IPS-11a (cell line): ENCODE results near the gene KIF26A.

Experiments
- H3K4me3 ChIP-seq: one replicate; pipeline ENCODE4 v1.5.1; 2013; ENCODE audit warnings: low read depth, low read length, control low read depth

The KIF26A gene

DNA sequence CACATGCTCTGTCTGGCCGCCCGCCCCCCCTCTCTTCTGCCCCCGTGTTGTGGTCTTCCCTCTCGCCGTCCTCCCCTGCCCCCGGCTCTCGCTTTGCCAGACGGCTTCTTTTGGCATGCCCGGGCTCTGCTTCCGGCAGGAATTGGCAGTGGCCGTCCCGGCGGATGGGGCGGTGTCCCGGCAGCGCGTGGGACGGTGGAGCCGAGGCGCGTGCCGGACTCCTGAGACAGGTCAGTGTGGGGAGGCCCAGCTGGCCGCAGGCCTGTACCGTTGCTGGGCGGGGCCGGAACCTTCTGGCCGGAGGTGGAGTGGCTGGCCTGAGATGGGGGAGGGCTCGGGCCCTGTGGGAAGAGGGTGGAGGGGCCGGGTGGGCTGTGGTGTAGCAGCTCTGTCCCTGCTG lies 17.1 kb downstream of the KIF26A start:
- H3K4me3 ChIP-seq = no peak overlapping the region

DNA sequence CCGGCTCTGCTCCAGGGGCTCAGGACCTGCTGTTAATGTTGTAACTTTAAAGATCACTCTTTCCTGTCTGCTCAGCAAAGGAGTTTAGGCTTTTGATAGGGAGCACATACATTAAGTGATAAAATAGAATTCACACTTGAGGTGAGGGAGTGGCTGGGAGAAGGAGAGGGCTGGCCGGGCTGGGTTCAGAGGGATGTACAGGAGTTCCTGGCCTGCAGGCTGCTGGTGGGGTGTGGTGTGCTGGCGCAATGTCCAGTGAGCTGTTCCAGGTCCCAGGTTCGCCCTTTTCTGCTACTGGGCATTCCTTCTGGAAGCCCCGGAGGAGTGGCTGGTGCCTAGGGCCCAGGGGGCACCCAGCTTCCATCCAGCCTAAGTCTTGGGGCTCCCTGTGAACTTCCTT lies 17.8 kb downstream of the KIF26A start:
- no peak overlapping the region for H3K4me3 ChIP-seq

DNA sequence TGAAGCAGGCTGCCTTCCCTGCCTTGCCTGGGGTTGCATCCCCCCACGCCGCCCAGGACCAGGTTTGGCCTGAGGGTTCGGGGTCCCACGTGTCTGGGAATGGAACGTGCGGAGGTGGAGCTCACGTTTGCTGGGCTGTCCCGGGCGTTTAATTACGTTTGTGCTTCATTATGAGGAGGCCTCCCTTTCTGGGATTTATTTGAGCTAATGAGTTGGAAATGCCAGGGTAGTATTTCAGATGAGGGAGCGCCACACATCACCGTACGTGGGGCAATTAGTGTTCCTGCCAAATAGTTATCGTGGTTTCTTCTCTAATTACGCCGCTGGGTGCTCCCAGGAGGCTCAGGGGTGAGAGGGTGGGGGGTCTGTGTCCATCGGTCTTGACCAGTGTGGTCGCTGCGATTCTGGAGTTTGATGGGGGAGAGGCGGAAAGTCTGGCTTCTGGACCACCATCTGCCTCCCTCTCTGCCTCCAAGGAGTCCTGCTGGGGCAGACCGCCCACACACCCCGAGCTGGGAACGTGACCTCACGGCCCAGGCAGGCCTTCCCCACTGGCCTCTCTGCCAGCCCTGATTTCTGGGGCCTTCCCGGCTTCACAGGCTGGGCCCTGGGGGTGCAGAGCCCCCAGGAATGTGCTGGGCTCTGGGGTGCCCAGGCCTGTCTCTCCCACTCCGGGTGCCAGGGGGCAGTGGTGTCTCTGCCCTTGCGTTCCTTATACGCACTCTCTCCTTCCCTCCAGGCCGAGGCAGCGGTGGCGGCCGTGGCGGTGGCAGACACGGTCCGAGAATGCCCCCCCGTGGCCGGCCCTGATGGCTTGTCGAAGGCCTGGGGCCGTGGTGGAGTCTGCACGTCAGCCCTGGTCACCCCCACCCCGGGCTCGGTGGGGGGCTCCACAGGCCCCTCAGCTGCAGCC lies 18.9 kb downstream of the KIF26A start:
- H3K4me3 ChIP-seq = no peak overlapping the region

DNA sequence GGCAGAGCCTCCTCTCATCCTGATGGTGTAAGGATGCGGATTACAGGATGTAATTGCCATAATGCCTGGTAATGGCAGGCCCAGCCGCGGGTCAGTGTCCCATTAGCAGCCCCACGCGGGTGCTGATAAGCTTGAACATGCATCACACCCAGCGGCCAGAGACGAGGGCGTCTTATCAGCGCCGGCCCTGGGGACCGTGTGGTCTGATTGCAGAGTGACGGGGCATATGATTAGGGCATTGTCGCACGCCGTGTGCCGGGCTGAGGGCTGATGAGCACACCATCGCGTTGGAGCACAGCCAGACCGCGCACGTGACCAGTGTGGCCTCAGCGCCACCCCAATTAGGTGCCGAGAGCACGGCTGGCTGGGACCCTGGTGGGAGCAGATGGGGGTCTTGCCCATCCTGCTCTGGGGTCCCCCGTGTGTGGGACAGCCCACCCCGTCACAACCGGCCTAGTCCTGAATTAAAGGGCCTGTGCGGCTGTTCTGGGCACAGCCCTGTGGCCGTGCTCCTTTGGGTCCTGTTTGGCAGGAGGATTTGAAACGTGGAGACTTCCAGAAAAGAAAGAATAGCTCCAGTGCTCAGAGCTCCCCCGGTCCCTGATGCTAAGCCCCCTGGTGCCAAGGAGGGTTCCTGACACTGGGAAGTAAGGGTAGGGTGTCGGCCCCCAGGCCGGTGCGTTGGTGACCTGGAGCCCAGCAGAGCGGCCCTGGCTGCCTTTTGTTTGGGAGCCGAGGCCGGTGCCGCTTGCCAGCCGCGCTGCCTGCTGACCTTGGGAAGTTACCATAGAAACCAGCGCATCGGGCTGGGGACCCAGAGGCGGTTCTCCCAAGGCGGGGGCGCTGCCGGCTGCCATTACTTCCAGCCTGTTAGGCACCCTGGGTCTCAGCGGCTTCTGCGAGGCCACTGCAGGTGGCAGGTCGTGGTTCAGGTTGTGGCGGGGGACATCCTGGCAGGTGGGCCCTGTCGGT lies 20.7 kb downstream of the KIF26A start:
- no peak overlapping the region for H3K4me3 ChIP-seq

DNA sequence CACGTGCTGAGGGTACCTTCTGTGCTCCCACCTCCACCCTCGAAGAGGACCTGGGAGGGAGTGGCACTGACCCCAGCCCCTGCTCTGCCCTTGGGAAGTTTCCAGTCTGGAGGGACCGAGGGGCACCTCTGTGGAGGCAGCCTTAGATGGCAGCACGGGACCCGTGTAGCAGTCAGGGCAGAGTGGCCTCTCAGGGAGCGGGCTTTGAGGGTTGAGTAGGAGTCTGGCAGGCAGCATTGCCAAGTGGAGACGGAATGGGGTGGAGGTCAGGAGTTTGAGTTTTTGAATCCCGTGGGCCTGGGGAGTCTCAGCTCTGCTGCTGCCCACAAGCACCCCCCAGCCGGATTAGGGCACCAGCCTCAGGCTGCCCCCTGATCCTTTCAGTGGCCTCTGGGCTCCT lies 21.6 kb downstream of the KIF26A start:
- no peak overlapping the region for H3K4me3 ChIP-seq

DNA sequence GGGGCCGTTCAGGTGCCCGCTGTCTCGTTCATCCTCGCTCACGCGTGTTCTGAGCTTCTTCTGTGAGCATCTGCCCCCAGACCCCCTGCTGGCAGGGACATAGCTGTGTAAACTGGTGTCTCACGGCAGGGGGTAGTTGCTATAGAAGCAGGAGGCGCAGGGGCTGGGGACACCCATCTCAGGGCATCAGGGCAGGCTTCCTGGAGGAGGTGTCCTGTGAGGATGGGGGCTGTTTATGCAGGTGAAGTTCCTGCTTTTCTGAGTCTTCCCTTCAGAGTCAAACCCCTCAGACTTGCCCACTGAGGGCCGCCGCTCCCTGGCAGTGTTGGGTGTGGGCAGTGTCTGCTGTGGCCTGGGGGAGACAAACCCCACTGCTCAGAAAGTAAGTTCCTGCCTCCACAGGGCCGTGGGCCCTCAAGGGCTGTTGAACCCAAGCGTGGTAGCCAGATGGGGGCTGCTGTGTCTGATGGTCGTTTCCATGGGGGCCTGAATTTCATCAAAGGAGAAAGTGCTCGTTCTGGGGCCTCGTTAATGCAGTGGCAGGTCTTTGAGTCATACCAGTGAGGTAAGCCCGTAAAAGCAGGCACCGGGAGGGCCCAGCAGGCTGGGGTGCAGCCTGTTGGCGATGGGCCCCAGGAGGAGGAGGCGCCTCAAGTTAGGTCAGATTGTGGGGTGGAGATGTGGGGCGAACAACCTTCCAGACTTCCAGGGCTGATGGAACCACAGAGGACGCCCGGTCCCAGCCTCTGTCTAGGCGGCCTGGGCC lies 23.4 kb downstream of the KIF26A start:
- H3K4me3 ChIP-seq = no peak overlapping the region

DNA sequence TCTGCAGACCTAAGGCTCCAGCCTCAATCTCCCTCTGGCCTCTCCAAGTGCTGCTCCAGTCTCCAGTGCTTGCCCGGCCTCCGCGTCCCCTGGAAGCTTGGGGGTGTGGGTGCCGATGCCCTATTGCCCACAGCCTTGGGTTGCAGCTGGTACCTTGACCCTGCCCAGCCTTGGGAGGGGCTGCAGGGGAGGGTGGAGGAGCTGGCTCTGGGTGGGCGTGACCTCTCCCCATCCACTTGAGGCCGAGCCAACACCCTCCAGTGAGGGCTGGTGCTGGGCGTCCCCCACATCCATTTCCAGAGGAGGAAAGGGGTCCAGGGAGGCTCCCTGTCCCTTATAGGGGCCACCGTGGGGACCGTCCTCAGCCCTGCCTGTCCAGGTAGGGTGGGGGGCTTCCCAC lies 24.1 kb downstream of the KIF26A start:
- H3K4me3 ChIP-seq = no peak overlapping the region

DNA sequence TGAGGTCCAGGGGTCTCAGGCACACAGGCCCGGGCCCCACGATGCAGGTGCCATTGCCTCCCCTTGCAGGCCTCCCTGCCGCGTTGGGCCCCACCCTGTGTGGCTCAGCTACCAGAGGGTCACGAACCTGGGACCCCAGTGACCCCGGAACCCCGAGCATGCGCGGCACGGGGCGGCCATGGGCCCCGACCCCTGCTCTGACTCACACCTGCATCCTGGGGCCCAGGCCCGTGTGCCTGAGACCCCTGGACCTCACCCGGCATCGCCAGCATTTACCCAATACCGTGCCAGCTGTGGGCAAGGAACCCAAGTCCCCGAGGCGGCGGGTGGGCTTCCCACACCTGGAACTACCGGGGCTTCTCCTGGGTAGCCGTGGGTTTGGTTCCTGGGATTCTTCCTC lies 25.2 kb downstream of the KIF26A start:
- no peak overlapping the region for H3K4me3 ChIP-seq

DNA sequence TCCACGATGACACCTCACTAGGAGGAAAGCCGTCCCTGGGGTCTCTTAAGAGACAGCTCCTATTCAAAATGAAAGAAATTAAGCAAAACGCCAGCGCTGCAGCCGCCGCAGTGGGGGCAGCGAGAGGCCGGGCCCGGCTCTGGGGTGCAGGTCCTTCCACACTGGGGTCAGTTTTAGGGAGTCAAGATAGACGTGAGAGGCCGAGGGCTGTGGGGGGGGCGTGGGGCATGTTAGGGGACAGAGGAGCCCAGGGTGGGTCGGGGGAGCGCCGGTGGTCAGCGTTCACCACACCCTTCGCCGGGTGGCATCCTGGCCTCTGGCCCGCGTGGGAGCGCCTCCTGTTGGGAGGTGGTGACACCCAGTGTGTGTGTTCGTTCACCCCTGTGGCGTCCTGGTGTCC lies 25.7 kb downstream of the KIF26A start:
- no peak overlapping the region for H3K4me3 ChIP-seq

DNA sequence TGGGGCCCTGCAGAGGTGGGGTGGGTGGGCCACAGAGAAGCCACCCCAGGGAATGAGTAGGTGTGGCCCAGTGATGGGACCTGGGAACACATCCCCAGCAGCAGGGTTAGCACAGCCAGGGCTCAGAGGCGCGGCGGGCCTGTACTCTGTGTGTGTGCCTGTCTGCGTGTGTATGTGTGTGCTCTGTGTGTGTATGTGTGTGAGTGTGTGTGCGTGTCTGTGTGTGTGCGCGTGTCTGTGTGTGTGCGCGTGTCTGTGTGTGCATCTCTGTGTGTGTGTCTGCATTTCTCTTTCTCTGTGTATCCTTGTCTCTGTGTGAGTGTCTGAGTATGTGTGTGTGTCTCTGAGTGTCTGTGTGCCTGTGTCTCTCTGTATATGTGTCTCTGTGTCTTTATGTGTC lies 26.1 kb downstream of the KIF26A start:
- H3K4me3 ChIP-seq = no peak overlapping the region

DNA sequence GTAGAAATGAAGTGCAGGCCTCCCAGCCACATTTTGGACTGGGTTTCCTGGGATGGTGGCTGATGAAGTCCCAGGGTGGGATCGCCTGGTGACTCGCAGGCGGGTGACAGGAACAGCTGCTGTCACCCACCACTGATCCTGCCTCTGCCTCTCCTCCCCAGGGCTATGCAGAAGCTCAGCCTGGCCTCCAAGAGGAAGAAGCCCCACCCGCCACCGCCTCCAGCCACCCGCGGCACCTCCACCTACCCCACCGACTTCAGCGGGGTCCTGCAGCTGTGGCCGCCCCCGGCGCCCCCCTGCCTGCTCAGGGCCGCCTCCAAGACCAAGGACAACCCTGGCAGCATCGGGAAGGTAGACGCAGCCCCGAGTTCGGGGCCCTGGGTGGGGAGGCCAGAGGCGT lies 28.3 kb downstream of the KIF26A start:
- no peak overlapping the region for H3K4me3 ChIP-seq

DNA sequence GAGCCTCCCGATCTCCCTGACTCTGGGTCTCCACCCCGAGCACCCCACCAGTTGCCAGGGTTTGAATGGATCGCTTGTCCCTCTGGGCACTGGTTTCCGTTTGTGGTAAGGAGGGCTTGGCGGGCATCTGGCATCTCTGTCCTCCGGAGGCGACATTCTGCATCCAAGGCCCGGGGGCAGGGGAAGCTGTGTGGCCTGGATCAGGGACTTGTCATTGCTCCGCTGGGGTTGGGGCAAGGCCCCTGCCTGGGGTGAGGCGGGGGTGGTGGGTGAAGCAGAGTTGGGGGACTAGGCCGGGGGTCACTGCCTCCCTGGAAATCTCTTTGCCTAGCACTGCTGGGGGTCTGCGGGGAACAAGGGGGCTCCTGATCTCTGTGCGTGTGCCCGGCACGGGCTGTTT lies 30.2 kb downstream of the KIF26A start:
- H3K4me3 ChIP-seq = no peak overlapping the region

DNA sequence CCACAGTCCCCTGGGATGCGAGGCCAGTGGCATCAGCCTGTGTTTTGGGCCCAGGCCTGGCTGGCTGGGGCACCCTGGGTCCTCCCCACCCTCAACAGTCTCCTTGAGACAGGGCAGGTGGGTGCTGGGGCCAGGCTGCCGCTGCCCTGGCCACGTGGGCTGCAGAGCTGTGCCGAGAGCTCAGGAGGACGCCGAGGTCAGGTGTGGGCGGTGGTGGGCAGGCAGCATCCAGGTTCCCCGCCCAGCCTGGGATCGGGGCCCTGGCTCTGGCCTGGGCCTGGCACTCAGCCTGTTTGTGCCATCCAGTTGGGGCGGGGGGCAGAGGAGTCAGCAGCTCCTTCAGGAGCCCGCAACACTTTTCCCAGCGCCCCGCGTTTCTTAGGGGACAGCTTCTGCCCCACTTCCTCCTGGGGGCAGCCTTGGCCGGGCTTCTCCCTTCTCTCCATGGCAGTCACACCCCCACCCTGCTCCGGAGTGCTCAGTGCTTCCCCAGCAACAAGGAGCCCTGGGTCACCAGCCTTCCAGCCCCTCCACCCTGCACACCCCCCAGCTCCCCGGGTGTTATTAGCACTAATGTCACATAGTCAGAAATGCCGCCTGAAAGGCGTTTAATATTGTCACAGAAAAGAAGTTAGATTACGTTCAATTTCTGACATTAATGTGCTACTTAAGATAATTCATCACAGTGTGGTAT lies 30.8 kb downstream of the KIF26A start:
- no peak overlapping the region for H3K4me3 ChIP-seq

DNA sequence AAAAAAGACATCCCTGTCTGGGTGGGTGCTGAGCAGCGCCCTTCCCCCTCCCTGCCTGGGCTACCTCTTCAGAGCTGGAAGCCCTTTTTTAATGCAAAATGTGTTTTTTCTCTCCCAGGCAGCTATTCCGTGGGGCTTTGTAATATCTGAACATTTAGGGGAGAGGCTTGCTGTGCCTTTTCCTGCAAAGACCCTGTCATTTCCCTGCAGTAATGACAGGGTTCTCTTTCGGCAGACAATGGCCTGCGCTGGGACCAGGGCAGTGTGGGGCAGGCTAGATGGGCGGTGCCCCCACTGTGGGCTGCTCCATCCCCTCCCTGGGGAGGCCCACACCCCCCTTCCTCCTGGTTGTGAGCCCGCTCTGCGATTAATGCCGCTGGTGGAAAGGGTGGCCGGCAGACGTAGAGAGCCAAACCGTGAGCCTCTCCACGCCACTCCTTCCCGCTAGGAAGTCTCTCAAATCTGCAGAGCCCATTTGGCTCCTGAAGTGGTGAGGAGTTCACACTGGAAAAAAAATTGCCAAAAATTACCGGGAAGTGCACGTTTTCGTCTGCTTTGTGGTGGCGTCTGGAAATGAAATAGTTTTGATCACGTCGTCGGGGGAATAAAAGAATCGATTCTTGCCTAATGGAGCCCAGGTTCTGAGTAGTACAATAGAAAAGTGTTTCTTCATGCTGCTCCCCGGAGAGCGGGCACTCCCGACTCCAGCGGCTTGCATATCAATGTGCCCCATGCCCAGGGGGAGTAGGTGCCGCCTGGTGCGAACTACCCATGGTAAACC lies 31.5 kb downstream of the KIF26A start:
- H3K4me3 ChIP-seq = no peak overlapping the region

DNA sequence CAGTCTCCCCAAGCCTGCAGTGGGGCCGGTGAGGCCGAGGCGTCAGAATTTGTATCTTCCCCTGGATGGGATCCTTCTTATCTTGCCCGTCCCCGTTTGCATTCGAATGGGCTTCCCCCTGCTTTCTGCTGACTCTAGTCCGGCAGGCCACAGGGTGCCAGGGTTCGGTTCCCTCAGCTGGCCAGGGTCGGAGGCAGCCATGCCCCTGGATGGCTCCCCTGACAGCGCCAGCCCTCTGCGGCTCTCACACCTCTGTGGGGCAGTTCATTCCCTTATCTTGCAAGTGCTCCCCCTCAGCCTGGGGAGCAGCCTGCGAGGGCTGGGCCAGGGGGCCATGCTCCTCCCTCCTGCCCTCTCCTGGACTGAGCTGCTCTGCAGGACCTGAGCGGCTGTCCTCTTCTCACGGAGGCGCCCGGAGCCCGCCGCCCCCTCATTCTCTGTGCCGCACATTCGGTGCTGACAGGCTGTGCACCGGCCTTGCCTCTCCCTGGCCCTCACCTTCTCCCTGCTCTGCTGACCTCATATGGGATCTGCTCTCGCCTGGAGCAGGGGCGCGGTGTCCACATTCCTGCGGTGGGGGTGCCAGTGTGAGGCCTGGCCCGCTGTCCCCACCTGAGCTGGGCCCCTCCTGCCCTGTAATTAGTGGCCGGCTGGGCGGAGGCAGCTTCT lies 32.8 kb downstream of the KIF26A start:
- H3K4me3 ChIP-seq = no peak overlapping the region

DNA sequence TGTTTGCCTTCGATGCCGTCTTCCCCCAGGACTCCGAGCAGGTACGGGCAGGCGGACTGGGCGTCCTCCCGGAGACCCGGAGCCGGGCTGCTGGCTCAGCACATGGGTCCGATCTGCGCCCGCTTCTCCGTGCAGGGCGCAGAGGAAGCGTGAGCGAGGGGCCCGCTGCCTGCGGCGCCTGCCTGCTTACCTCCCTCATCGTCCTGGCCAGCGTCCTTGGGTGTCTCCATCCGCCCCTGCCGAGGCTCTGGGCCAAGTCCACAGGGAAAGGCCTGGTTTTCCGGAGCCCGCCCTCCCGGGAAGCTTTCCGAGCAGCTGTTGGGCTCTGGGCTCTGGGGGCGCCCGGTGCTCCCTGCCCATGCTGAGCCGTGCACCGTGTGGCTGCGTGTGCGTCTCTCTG lies 33.5 kb downstream of the KIF26A start:
- H3K4me3 ChIP-seq = no peak overlapping the region

DNA sequence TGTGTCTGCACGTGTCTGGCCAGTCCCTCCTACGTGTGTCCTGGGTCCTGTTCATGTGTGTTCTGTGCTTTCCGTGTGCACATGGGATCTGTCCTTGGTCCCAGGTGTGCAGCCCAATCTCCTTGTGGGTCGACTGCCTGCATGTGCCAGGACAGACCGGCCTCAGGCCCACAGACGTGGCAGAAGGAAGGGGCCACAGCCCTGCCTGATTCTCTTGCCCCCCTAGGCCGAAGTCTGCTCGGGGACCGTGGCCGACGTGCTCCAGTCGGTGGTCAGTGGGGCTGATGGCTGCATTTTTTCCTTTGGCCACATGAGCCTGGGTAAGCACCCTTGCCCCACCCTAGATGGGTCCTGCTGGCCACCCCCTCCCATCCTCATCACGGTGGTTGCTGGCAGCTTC lies 34.0 kb downstream of the KIF26A start:
- no peak overlapping the region for H3K4me3 ChIP-seq

DNA sequence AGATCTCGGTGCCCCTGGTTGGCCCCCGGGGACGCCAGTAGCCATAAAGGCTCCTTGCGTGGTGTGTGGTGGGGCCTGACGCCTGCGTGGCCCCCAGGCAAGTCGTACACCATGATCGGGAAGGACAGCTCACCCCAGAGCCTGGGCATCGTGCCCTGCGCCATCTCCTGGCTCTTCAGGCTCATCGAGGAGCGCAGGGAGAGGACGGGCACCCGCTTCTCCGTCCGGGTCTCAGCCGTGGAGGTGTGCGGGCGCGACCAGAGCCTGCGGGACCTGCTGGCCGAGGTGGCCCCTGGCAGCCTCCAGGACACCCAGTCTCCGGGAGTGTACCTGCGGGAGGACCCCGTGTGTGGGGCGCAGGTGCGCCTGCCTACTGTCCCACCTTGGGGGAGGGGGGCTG lies 34.5 kb downstream of the KIF26A start:
- H3K4me3 ChIP-seq = no peak overlapping the region

DNA sequence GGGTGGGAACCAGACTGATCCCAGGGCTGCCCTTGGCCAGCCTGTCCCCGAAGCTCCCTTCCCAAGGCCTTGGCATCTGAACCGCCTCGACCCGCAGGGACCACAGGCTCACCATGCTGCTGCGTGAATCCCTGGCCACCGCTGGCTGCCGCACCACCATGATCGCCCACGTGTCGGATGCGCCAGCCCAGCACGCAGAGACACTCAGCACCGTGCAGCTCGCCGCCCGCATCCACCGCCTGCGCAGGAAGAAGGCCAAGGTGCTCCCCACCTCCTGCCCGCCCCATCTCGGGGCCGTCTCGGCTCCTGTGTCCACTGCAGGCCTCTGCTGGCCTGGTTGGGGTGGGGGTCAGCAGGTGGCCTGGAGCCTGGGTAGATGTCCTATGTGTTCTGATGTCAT lies 35.7 kb downstream of the KIF26A start:
- H3K4me3 ChIP-seq = no peak overlapping the region
